ENCODE data around the gene ZBTB43. TPM values are rescaled to one million over a fixed set of nuclear protein-coding genes. Genes with fewer than 3 reads are reported as not detected.

Gene ZBTB43
- total and polyA plus RNA-seq, 2 of the 4 experiments (the other 2 are of a cell fraction) = 4.5 to 15.1 TPM

- no peak overlapping the region for H4K8ac ChIP-seq (ENCODE audit: low read depth in 2 of 2, low read length in 2 of 2)
- no peak overlapping the region for H2BK120ac ChIP-seq (ENCODE audit: low read depth, low read length)
- H3K36me3 ChIP-seq (ENCODE audit: control insufficient read depth, insufficient read depth, low read length) = no peaks in the 10 kb centered on the region
- intact Hi-C loops (cut with micrococcal nuclease) = no loop called here
- TF ChIP-seq, protein P1, sequence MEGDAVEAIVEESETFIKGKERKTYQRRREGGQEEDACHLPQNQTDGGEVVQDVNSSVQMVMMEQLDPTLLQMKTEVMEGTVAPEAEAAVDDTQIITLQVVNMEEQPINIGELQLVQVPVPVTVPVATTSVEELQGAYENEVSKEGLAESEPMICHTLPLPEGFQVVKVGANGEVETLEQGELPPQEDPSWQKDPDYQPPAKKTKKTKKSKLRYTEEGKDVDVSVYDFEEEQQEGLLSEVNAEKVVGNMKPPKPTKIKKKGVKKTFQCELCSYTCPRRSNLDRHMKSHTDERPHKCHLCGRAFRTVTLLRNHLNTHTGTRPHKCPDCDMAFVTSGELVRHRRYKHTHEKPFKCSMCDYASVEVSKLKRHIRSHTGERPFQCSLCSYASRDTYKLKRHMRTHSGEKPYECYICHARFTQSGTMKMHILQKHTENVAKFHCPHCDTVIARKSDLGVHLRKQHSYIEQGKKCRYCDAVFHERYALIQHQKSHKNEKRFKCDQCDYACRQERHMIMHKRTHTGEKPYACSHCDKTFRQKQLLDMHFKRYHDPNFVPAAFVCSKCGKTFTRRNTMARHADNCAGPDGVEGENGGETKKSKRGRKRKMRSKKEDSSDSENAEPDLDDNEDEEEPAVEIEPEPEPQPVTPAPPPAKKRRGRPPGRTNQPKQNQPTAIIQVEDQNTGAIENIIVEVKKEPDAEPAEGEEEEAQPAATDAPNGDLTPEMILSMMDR (conservative IDR thresholded peaks at IDR 0.05; ENCODE audit: low read depth, low read length) = no peak
- TF ChIP-seq CEBPB (IDR thresholded peaks at IDR 0.05; ENCODE audit: low read depth, low read length) (no peak), NFE2L2 (IDR thresholded peaks at IDR 0.05; ENCODE audit: low read depth, low read length) (no peak), CHD1 (IDR thresholded peaks at IDR 0.05; ENCODE audit: low read depth, low read length) (no peak), POLR2A (IDR thresholded peaks at IDR 0.05; ENCODE audit: low read depth, low read length) (no peak), FOS (IDR thresholded peaks at IDR 0.05; ENCODE audit: low read depth, low read length) (no peak), SMC3 (IDR thresholded peaks at IDR 0.05; ENCODE audit: low read depth, low read length) (no peak), RFX5 (IDR thresholded peaks at IDR 0.05; ENCODE audit: low read depth, low read length) (no peak), RCOR1 (IDR thresholded peaks at IDR 0.05; ENCODE audit: insufficient replicate concordance, low read length) (no peak), BHLHE40 (IDR thresholded peaks at IDR 0.05; ENCODE audit: low read depth, low read length) (no peak), MAFK (IDR thresholded peaks at IDR 0.05; ENCODE audit: low read depth, low read length) (no peak), MAZ (IDR thresholded peaks at IDR 0.05; ENCODE audit: borderline replicate concordance, low read depth, low read length) (no peak), MXI1 (IDR thresholded peaks at IDR 0.05; ENCODE audit: borderline replicate concordance, low read depth, low read length) (no peak), RAD21 (IDR thresholded peaks at IDR 0.05; ENCODE audit: low read length) (no peak)
- TF ChIP-seq, protein P2, sequence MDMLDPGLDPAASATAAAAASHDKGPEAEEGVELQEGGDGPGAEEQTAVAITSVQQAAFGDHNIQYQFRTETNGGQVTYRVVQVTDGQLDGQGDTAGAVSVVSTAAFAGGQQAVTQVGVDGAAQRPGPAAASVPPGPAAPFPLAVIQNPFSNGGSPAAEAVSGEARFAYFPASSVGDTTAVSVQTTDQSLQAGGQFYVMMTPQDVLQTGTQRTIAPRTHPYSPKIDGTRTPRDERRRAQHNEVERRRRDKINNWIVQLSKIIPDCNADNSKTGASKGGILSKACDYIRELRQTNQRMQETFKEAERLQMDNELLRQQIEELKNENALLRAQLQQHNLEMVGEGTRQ (IDR thresholded peaks at IDR 0.05; ENCODE audit: low read depth, low read length) = no peak
- TF ChIP-seq, protein P3, sequence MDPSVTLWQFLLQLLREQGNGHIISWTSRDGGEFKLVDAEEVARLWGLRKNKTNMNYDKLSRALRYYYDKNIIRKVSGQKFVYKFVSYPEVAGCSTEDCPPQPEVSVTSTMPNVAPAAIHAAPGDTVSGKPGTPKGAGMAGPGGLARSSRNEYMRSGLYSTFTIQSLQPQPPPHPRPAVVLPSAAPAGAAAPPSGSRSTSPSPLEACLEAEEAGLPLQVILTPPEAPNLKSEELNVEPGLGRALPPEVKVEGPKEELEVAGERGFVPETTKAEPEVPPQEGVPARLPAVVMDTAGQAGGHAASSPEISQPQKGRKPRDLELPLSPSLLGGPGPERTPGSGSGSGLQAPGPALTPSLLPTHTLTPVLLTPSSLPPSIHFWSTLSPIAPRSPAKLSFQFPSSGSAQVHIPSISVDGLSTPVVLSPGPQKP (IDR thresholded peaks at IDR 0.05; ENCODE audit: borderline replicate concordance, low read depth, low read length) = no peak
- H2BK15ac ChIP-seq (ENCODE audit: low read depth, low read length) = no peak overlapping the region
- no peak overlapping the region for H2BK20ac ChIP-seq (ENCODE audit: low read depth, low read length)
- dilution Hi-C loops (cut with HindIII; ENCODE audit: low sequenced_read_pairs, unreplicated experiment) = no loop called here
- H2AFZ ChIP-seq (replicated peaks; ENCODE audit: low read length, poor library complexity) = no peak overlapping the region
- WGBS, 2 experiments (ENCODE audit: extremely low coverage in 2 of 2, insufficient read length in 1 of 2) = no CpG with 5 or more reads among the region's 8 CpGs
- no peak overlapping the region for H2BK5ac ChIP-seq (ENCODE audit: low read depth, low read length, poor library complexity, severe bottlenecking)
- DNase-seq (no peak), ATAC-seq (ENCODE audit: low read depth) (no peak)
- H3K4me2 ChIP-seq (ENCODE audit: low read depth, low read length) = no peak overlapping the region
- peaks cover 30% of the 10 kb centered on the region for H3K27me3 ChIP-seq (ENCODE audit: control insufficient read depth, insufficient read depth, low read length)
- H4K91ac ChIP-seq (ENCODE audit: insufficient read depth, low read depth, low read length) = no peak overlapping the region
- no peak overlapping the region for H3K9ac ChIP-seq (ENCODE audit: low read depth, low read length)
- H3K23ac ChIP-seq (ENCODE audit: low read depth, low read length) = no peak overlapping the region
- no TSS peak for BruUV-seq (replicated peaks)
- H2AK9ac ChIP-seq (replicated peaks; ENCODE audit: low read depth, low read length, poor library complexity) = no peak overlapping the region
- H4K5ac ChIP-seq (ENCODE audit: low read depth, low read length) = no peak overlapping the region
- H3K18ac ChIP-seq (ENCODE audit: low read depth, low read length) = no peak overlapping the region
- ChIA-PET POLR2A (ENCODE audit: unreplicated experiment) (no interaction called here), CTCF (interaction anchor here (1.0 kb wide), 1 partner anchor 10 kb away, joined by 3 read pairs; no protein-coding TSS in a partner anchor)
- no peaks in the 10 kb centered on the region for H3K4me1 ChIP-seq (ENCODE audit: control insufficient read depth, insufficient read depth, low read length)
- no peak overlapping the region for H3K56ac ChIP-seq (ENCODE audit: extremely low read depth, insufficient read depth, low read length)
- in situ Hi-C loops (cut with MboI; ENCODE audit: low sequenced_read_pairs) = no loop called here
- H3K9me3 ChIP-seq (ENCODE audit: control insufficient read depth, insufficient read depth, low read length) = no peaks in the 10 kb centered on the region
- H4K20me1 ChIP-seq (ENCODE audit: insufficient read depth, low read length) = no peaks in the 10 kb centered on the region
- no peaks in the 10 kb centered on the region for H3K79me1 ChIP-seq (ENCODE audit: low read depth in 1 of 2, low read length in 2 of 2)
- no peak overlapping the region for H2AK5ac ChIP-seq (ENCODE audit: low read depth, low read length)
- H3K4me3 ChIP-seq (ENCODE audit: insufficient read depth, low read depth, low read length) = no peak overlapping the region
- no peak overlapping the region for H3K14ac ChIP-seq (replicated peaks; ENCODE audit: low read depth, low read length)
- H3K9me1 ChIP-seq (ENCODE audit: insufficient read depth, low read length) = no peaks in the 10 kb centered on the region
- no peak overlapping the region for H3K4ac ChIP-seq (ENCODE audit: low read depth, low read length)
- no peak overlapping the region for H3K27ac ChIP-seq (ENCODE audit: insufficient read depth, low read length)
These were observed 44.9 kb downstream of the ZBTB43 start for GRCh38 chr9:126849591-126850225.

Measured in IMR-90 (cell line).